HepG2 (cell line): ENCODE data around the gene BLOC1S1. TPM values are rescaled to one million over a fixed set of nuclear protein-coding genes. Genes with fewer than 3 reads are reported as not detected.

Experiments
- ATAC-seq: fragments of 200-7000 bp; cut with Tn5 transposase; 3 replicates; pipeline ENCODE4 v1.9.1; 2020; ENCODE audit warnings: mild to moderate bottlenecking, moderate library complexity
- BruUV-seq: library from RNA; stranded (reverse); fragments of 400-500 nt; replicated peaks from 2 replicates; lab custom pipeline; 2021; lab: Mats Ljungman, UMichigan
- CTCF ChIA-PET: fragments of 300-600 bp; formaldehyde crosslinking; extraction: SDS; loops from one replicate; lab custom pipeline; 2021; ENCODE audit warnings: low total read pairs, inconsistent platforms, low intra/inter-chr PET ratio; lab: Yijun Ruan, JAX
- POLR2A ChIA-PET: fragments of 350-600 bp; sonication (Branson Sonifier 250); formaldehyde crosslinking; loops from one replicate; lab custom pipeline; 2020; ENCODE audit warnings: antibody characterized with exemption, inconsistent platforms; lab: Yijun Ruan, JAX
- DNase-seq: peaks from one replicate; pipeline ENCODE4 v3.0.0-alpha.2; 2015; ENCODE audit warnings: low spot score
- FAIRE-seq: peaks from 3 replicates; lab custom pipeline; 2011; peaks lifted over from hg19 to GRCh38; lab: Jason Lieb, UNC
- H2AFZ ChIP-seq: one replicate; pipeline ENCODE4 v1.6.1; 2011; ENCODE audit warnings: low read length, inconsistent platforms
- H3K27ac ChIP-seq: fragments of 300-600 bp; 3 replicates; pipeline ENCODE4 v1.8.0; 2011; ENCODE audit warnings: mixed run types, mild to moderate bottlenecking, mixed read lengths, low read length, inconsistent platforms; ENCODE audit not compliant: insufficient read depth; ENCODE audit errors: extremely low read length
- H3K27me3 ChIP-seq, 2 experiments: fragments of 200-600 bp in 1 of 2; 2 replicates in 1 of 2; 3 replicates in 1 of 2; pipeline versions ENCODE4 v1.6.0 to v1.8.0; 2011; ENCODE audit warnings: low read length in 2 of 2, mild to moderate bottlenecking in 2 of 2, moderate library complexity in 2 of 2, inconsistent platforms in 1 of 2; ENCODE audit not compliant: insufficient read depth in 2 of 2, control insufficient read depth in 1 of 2
- H3K36me3 ChIP-seq, 2 experiments: fragments of 200-600 bp in 1 of 2; replicated peaks in 1 of 2; 2 replicates in 1 of 2; 3 replicates in 1 of 2; pipeline versions ENCODE4 v1.5.1 to v1.8.0; 2011; ENCODE audit warnings: low read length in 2 of 2, inconsistent platforms in 1 of 2; ENCODE audit not compliant: insufficient read depth in 2 of 2, control insufficient read depth in 1 of 2
- H3K4me1 ChIP-seq: 2 replicates; pipeline ENCODE4 v1.5.1; 2012; ENCODE audit warnings: low read length, inconsistent platforms; ENCODE audit not compliant: insufficient read depth
- H3K4me2 ChIP-seq: 2 replicates; pipeline ENCODE4 v1.6.0; 2011; ENCODE audit warnings: low read depth, low read length, inconsistent platforms
- H3K4me3 ChIP-seq, 3 experiments: fragments of 200-600 bp in 1 of 3; sonication (generic), shearing (Covaris generic) in 1 of 3; replicated peaks in 1 of 3; 2 replicates each; pipeline ENCODE4 v1.5.1; 2011 to 2016; ENCODE audit warnings: low read length in 3 of 3, inconsistent platforms in 2 of 3, low read depth in 2 of 3, mild to moderate bottlenecking in 2 of 3, control low read depth in 1 of 3, mixed read lengths in 1 of 3; ENCODE audit not compliant: insufficient read depth in 1 of 3
- H3K79me2 ChIP-seq: one replicate; pipeline ENCODE4 v1.6.1; 2011; ENCODE audit warnings: low read length, inconsistent platforms; ENCODE audit not compliant: insufficient read depth
- H3K9ac ChIP-seq: 2 replicates; pipeline ENCODE4 v1.6.0; 2011; ENCODE audit warnings: mild to moderate bottlenecking, low read depth, low read length, inconsistent platforms; ENCODE audit not compliant: insufficient read depth
- H3K9me3 ChIP-seq: 2 replicates; pipeline ENCODE4 v1.5.1; 2012; ENCODE audit warnings: mild to moderate bottlenecking, low read length
- H4K20me1 ChIP-seq: 2 replicates; pipeline ENCODE4 v1.6.0; 2011; ENCODE audit warnings: inconsistent platforms, mild to moderate bottlenecking, low read length, moderate library complexity; ENCODE audit not compliant: insufficient read depth
- ARNT ChIP-seq: fragments of 450-650 bp; IDR thresholded peaks from 2 replicates; pipeline ENCODE4 v1.6.1; 2017
- GATAD1 ChIP-seq: IDR thresholded peaks from 2 replicates; pipeline ENCODE4 v1.6.1; 2016; ENCODE audit warnings: missing genetic modification reagents, missing compliant biosample characterization
- HNRNPH1 ChIP-seq: fragments of 200-400 bp; formaldehyde crosslinking; optimal IDR thresholded peaks from 2 replicates; pipeline ENCODE3; 2017; ENCODE audit warnings: mild to moderate bottlenecking, low read depth, low read length
- KIAA2018 ChIP-seq: sonication (generic); formaldehyde crosslinking; IDR thresholded peaks from 2 replicates; pipeline ENCODE4 v1.5.0; 2020; ENCODE audit warnings: mild to moderate bottlenecking, missing genetic modification reagents, borderline replicate concordance
- SAP130 ChIP-seq: IDR thresholded peaks from 2 replicates; pipeline ENCODE4 v1.6.1; 2016; ENCODE audit warnings: low read depth
- ZNF253 ChIP-seq: sonication (generic); formaldehyde crosslinking; IDR thresholded peaks from 2 replicates; pipeline ENCODE4 v1.8.0; 2022; ENCODE audit warnings: mild to moderate bottlenecking, missing genetic modification reagents, borderline replicate concordance
- ZNF274 ChIP-seq: sonication (generic); formaldehyde crosslinking; IDR thresholded peaks from 2 replicates; pipeline ENCODE4 v1.5.1; 2020; ENCODE audit warnings: mild to moderate bottlenecking, missing genetic modification reagents
- ZNF3 ChIP-seq: IDR thresholded peaks from 2 replicates; pipeline ENCODE4 v1.7.0; 2017; ENCODE audit warnings: inconsistent platforms
- ZNF607 ChIP-seq: sonication (generic); formaldehyde crosslinking; IDR thresholded peaks from 2 replicates; pipeline ENCODE4 v1.5.1; 2020; ENCODE audit warnings: missing genetic modification reagents, mild to moderate bottlenecking, borderline replicate concordance
- ZNF710 ChIP-seq: sonication (generic); formaldehyde crosslinking; IDR thresholded peaks from 2 replicates; pipeline ENCODE4 v1.5.0; 2020; ENCODE audit warnings: mild to moderate bottlenecking, missing genetic modification reagents, borderline replicate concordance
- WGBS: methylation state at CpG from one replicate; pipeline ENCODE4 v1.1.6; 2017; ENCODE audit warnings: low lambda C conversion rate; 5-methylcytosine and 5-hydroxymethylcytosine counted together
- in situ Hi-C: cut with HindIII; loops from 2 replicates; pipeline ENCODE4 v1.10.0; 2017; ENCODE audit warnings: low pct_unique_long_range_greater_than_20kb; ENCODE audit not compliant: extremely low pct_ligation_motif_present
- intact Hi-C: fragments of 100-400 bp; cut with micrococcal nuclease; formaldehyde crosslinking; loops from one replicate; pipeline ENCODE4 v1.10.0; 2022; ENCODE audit not compliant: unreplicated experiment
- polyA plus RNA-seq, 8 experiments: library from polyadenylated mRNA; depleted of rRNA in 3 of 8; stranded (reverse) in 7 of 8; unstranded in 1 of 8; fragments of >200 nt; fragmentation: Illumina TruSeq in 4 of 8; extraction: Trizol in 4 of 8; gene quantifications; 2 replicates each; pipeline versions ENCODE4 v1.2.1 to v1.2.3, GENCODE V29; 2011 to 2016; ENCODE audit warnings: low read depth in 4 of 8, missing spikeins in 1 of 8, mixed read lengths in 1 of 8; ENCODE audit not compliant: insufficient read depth in 1 of 8
- total RNA-seq, 5 experiments: library from RNA; depleted of rRNA; stranded (reverse); fragments of >200 nt; fragmentation: Illumina TruSeq; extraction: Trizol; gene quantifications; 2 replicates each; pipeline ENCODE4 v1.2.3, GENCODE V29; 2016; ENCODE audit warnings: low read depth in 1 of 5

BLOC1S1 gene
- total and polyA plus RNA-seq, 2 of the 13 experiments (the other 11 are each of a cell fraction or from before 2014, with no cell fraction given), result 55.1 to 95.3 TPM

GRCh38 chr12:55746174-55746912 lies 30.5 kb downstream of the BLOC1S1 start:
- no TSS peak for BruUV-seq
- WGBS, result 48% methylated on average over 3 of the region's 3 CpGs
- Histone ChIP-seq H3K79me2 (no peaks in the 10 kb centered on the region), H3K4me2 (peak overlapping the region; percentile 98; the same call in 1 of the 2 replicates), H3K9ac (no peak overlapping the region), H3K9me3 (no peaks in the 10 kb centered on the region), H3K36me3 (peaks cover 0 to 2% of the 10 kb centered on the region in 2 experiments; a peak in 2 of 5 replicates), H3K4me1 (peaks cover 39% of the 10 kb centered on the region), H3K27ac (no peak overlapping the region), H3K4me3 (no peak overlapping the region), H3K27me3 (peaks cover 0 to 12% of the 10 kb centered on the region in 2 experiments; a peak in 2 of 5 replicates), H2AFZ (no peak overlapping the region), H4K20me1 (no peaks in the 10 kb centered on the region)
- ATAC-seq, result no peak
- in situ Hi-C loops, result no loop called here
- ChIA-PET POLR2A (interaction anchor here (3.0 kb wide), 1 partner anchor 84 kb away, joined by 15 read pairs; the partner anchor contains the start of gene DNAJC14), CTCF (no interaction called here)
- FAIRE-seq, result no peak
- DNase-seq, result no peak
- TF ChIP-seq ZNF710 (CRISPR knock-in tag) (no peak), SAP130 (no peak), ZNF3 (CRISPR knock-in tag) (no peak), ZNF607 (CRISPR knock-in tag) (no peak), ARNT (no peak), GATAD1 (CRISPR knock-in tag) (no peak), HNRNPH1 (no peak), ZNF274 (CRISPR knock-in tag) (no peak), KIAA2018 (CRISPR knock-in tag) (no peak), ZNF253 (CRISPR knock-in tag) (no peak)
- intact Hi-C loops, result no loop called here
